Muscle of back (tissue), 11 donors: ENCODE data around the gene RFTN1. TPM values are rescaled to one million over a fixed set of nuclear protein-coding genes. Genes with fewer than 3 reads are reported as not detected.

Experiments used
- DNase-seq, 3 donors: peaks; one replicate each; pipeline versions ENCODE4 v3.0.0 to v3.0.0-alpha.2; 2013
- polyA plus RNA-seq, 10 donors: library from polyadenylated mRNA; unstranded; fragments of 120-200 nt; gene quantifications; one replicate each; pipeline ENCODE4 v1.2.1, GENCODE V29; 2013; ENCODE audit not compliant: insufficient read length in 10 of 10

RFTN1 gene
- polyA plus RNA-seq, 10 donors = 11.3 to 19.7 (median 16.1) TPM

DNA sequence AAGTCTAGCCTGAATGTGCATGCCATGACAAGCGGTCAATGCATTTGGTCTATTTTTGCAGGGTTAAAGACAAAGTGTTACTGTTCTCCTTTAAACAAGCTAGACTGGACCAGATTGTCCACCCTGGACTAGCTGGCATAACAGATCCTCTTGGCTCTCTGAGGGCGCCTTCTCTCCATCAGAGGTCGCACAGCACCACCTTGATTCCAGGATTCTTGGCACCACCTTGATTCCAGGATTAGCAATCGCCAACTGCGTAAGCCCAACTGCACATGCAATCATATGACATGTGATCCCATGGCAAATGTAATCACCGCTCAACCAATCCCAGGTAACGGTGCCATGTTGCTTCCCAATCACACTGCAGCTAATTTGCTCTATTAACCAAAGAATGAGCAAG lies 149.9 kb downstream of the RFTN1 start:
- no peak for DNase-seq

DNA sequence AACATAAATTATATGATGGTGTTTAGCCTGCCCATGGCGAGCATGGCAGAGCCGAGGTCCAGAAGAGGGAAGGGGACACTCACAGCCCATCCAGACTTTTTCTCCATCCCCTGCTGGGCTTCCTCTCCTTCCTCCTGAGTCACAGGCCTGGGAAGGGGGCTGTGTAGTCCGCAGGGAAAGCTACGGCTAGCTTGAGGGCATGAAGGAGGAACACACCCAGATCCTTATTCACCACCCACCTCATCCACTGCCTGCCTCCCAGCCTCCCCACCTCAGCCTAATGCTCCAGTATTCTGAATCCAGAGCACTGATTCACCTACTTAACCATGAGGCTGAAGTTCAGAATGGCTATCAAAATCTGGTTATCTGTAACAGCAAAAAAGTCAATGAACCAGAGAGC lies 150.7 kb downstream of the RFTN1 start:
- DNase-seq = no peak

DNA sequence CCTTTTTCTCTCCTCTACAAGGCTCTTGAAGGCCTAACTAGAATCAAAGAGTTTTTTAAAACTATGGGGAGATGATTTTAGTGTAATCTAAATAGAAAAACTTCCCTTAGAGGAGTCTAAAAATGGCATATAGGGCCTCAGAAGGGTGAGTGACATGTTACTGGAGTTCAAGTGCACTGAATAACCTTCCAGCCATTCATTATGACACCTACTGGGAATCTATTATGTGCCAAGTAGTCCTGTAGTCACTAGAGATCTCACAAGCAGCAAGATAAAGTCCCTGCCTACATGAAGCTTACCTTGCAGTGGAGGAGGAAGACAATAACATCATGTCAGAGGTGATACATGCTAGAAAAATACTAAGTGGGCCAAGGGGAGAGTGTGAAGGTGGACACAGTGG lies 152.4 kb downstream of the RFTN1 start:
- no peak for DNase-seq

- no peak for DNase-seq
Measured at GRCh38 chr3:16359331-16359730, 154.2 kb downstream of the RFTN1 start.

DNA sequence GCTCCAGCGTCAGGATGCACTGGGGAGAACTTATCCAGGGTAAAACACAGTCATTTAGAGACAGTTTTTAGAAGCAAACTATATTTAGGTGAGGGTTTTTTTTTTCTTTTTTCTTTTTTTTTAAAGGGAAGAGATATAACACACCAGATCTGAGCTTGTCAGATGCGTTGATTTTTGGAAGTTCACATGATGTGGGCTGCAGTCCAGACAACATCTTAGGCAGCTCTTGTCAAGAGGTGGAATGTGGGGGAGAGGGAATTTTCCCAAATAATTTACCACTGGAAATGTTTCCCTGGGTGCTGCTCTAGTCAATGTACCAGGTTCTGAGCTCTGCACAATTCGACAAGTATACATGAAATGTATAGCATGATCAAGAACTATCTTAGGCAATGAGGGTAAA lies 155.2 kb downstream of the RFTN1 start:
- DNase-seq = no peak

DNA sequence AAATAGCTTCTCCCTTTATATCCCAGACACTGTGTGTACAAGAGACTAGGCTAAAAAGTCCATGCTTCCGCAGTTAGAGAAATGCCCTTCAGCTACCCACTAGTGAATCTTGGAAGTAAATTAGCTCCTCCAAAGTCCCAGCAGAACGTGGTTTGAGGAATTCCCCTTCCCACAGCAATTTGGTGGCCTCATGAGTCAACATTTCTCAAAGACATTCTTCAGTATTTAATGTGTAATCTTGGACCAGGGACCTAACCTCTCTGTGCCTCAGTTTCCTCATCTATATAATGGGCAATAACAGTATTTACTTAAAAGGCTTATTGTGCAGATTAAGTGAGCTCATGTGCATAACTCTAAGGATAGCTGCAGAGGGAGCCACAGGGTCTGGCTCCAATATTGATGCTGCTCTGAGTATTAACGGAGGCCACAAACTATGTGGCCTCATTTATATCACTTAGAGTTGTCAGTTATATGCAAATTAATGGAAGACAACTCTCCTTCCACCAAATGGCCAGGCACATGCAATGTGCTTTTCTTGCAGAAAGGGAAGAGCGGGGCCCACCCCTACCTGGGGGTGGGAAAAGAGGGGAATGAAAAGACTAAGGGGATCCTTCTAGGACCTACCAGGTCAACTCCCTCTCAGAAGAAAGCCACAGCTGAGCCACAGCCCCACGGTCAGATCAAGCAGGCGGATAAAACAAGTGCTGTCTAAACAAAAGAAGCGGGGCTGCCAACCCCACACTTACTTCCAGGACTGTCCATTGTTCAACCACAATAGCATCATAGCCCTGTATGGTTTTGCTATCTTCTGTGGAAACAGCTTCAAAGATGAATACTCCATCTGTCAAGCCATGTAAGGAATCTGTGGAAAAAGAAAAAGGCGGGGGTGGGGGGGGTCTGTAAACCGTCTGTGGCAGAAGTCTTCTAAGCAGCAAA lies 156.0 kb downstream of the RFTN1 start:
- DNase-seq = no peak

GRCh38 chr3:16355828-16356227 lies 157.7 kb downstream of the RFTN1 start:
- DNase-seq = no peak

GRCh38 chr3:16354291-16354690 lies 159.2 kb downstream of the RFTN1 start:
- no peak for DNase-seq

- no peak for DNase-seq
Measured at GRCh38 chr3:16352428-16352827, 161.1 kb downstream of the RFTN1 start.

GRCh38 chr3:16350597-16351318 lies 162.7 kb downstream of the RFTN1 start:
- no peak for DNase-seq

DNA sequence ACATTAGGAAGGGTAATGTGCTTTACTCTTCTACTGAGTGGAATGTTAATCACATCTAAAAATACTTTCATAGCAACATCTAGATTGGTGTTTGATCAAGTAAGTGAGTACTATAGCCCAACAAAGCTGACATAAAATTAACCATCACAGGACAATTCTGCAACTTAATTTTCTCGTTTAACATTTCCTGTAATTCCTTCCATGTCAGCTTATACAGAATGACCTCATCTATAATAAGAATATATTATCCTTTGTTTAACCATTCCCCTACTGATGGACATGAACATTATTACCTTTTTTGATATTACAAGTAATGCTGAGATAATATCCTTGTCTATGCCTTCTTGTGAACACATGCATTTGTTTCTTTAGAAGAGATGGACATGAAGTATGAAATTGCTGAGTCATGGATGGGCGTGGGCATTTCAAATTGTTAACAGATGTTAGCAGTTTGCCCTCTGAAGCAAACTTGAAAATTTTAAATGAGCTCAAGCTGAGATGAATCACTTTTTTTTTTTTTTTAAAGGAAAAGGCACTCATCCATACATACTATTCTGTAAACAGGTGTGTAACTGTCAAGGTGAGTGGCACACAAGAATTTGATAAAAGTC lies 163.4 kb downstream of the RFTN1 start:
- peak in 1 of 3 donors; percentile 44 for DNase-seq

DNA sequence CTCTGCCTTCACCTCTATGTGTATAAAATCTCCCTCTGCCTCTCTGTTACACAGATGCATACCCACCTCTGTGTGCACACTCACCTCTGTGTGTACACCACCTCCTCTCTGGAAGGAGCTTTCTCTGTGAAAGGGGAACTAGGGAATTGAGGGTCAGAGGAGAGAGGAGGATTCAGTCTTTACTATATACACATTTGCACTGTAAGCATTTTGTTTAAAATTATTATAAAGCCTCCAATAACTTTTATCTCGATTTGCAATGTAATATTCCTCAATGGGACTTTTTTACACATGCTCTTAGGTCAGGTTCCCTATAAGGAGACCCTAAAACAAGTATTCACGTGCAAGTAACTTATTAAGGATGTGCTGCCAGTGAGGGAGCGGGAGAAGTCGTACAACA lies 166.0 kb downstream of the RFTN1 start:
- DNase-seq = no peak

- no peak for DNase-seq
Measured at GRCh38 chr3:16346413-16347081, 167.0 kb downstream of the RFTN1 start.

- DNase-seq = no peak
Measured at GRCh38 chr3:16343101-16343500, 170.4 kb downstream of the RFTN1 start.

DNA sequence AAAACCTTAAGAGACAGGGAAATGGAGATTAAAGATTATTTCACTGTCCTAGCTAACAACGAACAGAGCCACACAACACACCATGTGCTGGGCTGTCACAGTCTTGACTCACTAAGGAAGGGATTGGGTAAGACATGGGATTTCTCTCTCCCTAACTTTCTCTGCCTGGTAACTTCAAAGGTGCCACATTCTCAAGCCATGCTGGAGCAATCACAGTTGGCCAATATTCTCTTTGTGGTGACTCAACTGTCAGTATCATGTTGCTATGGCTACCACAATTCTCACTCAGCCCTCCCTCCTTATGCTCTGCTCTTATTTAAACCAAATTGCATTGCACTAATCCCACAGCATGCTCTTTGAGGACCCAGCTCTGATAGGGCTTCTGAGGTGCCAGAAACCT lies 174.5 kb downstream of the RFTN1 start:
- peak in 1 of 3 donors; percentile 86 for DNase-seq

GRCh38 chr3:16337856-16338540 lies 175.5 kb downstream of the RFTN1 start:
- no peak for DNase-seq

DNA sequence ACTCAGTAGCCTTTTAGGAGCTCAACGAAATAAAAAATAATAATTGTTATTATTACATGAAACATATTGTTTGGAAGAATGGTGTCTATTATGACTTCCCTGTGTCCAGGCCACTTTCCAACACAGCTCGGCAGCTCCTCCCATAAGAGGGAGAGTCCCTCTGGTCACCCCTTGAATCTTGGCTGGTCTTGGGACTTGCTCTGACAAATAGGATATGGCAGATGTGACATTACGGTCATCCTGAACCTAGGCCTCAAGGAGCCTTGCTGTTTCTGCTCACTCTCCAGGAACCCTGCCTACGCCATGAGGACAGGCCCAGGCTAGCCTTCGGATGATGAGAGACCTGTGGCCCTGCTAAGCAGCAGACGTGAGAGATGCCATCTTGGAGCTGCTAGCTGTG lies 176.7 kb downstream of the RFTN1 start:
- no peak for DNase-seq

GRCh38 chr3:16335772-16336645 lies 177.5 kb downstream of the RFTN1 start:
- DNase-seq = no peak

DNA sequence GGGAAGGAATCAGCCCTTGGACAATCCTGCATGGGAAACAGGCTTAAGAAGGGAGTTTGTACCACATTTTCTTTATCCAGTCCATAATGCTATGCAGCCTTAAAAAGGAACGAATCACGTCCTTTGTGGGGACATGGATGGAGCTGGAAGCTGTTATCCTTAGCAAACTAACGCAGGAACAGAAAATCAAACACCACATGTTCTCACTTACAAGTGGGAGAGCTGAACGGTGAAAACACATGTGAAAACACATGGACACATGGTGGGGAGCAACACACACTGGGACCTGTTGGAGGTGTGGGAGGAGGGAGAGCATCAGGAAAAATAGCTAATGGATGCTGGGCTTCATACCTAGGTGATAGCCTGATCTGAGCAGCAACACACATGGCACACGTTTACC lies 178.2 kb downstream of the RFTN1 start:
- no peak for DNase-seq

DNA sequence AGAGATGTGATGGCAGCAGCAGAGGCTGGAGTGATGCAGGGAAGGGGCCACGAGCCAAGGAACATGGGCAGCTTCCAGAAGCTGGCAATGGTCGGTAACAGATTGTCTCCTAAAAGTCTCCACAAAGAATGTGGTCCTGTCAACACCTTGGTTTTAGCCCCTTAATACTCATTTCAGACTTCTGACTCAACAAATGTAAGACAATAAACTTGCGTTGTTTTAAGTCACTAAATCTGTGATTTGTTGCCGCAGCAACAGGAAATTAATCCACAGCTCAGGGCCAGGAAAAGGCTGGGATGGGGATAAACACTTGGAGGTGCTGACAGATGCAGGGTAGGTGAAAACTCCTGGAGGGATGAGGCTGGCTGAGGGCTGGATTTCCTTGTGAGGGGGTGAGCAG lies 178.6 kb downstream of the RFTN1 start:
- DNase-seq = peak in 1 of 3 donors; percentile 86
